Astrocyte of the spinal cord (primary cell): ENCODE data around the gene GOLM1.

Source experiments
- DNase-seq: peaks from one replicate; pipeline ENCODE4 v3.0.0; 2011; ENCODE audit warnings: low read depth, low spot score
- H3K4me3 ChIP-seq: 2 replicates; pipeline ENCODE4 v1.5.1; 2011; ENCODE audit warnings: low read depth, mild to moderate bottlenecking, low read length, moderate library complexity
- in situ Hi-C: cut with HindIII; loops from 2 replicates; pipeline ENCODE4 v1.10.0; 2017; ENCODE audit warnings: low sequenced_read_pairs
- TF ChIP-seq, protein P1 (sequence below): IDR thresholded peaks from 2 replicates; pipeline ENCODE4 v1.5.1; 2012; ENCODE audit warnings: low read depth, mild to moderate bottlenecking, low read length, inconsistent platforms

GOLM1 gene

DNA sequence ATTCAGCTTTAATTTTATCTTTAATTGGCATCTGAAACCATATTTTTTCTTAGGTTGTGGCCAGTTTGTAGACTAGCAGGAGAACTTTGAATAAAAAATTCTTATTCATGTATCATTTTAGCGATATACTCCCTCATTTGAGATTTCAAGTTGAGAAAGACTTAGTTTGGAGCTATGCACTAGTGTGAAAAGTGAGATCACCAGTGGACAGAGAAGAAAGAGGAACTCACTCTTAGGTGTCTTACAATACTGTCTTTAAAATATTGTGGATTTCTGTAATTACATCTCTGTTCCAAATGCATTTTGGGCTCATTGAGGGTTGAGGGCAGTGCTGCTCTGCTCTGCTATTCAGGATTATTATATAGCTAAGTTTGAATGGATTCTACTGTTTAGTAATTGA is 103.8 kb downstream of the GOLM1 start:
- in situ Hi-C loops, result no loop called here
- TF ChIP-seq, protein P1, sequence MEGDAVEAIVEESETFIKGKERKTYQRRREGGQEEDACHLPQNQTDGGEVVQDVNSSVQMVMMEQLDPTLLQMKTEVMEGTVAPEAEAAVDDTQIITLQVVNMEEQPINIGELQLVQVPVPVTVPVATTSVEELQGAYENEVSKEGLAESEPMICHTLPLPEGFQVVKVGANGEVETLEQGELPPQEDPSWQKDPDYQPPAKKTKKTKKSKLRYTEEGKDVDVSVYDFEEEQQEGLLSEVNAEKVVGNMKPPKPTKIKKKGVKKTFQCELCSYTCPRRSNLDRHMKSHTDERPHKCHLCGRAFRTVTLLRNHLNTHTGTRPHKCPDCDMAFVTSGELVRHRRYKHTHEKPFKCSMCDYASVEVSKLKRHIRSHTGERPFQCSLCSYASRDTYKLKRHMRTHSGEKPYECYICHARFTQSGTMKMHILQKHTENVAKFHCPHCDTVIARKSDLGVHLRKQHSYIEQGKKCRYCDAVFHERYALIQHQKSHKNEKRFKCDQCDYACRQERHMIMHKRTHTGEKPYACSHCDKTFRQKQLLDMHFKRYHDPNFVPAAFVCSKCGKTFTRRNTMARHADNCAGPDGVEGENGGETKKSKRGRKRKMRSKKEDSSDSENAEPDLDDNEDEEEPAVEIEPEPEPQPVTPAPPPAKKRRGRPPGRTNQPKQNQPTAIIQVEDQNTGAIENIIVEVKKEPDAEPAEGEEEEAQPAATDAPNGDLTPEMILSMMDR, result no peak
- no peak for DNase-seq
- H3K4me3 ChIP-seq, result no peak overlapping the region

DNA sequence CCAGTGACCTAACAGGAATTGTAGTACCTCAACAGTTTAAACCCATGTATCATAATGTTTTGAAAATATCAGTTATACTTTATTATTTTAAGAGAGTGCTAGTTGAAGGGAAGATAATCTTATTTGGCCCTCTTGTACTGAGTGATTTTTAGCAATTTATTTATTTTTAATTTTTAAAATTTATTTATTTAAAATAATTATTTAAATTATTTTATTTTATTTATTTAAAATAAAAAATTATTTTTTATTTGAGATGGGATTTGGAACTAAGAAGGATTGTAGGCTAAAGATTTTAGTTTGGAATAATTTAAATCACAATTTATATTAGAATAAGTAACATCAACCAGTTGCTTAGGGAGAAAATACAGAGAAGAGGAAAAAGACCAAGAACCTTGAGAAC is 104.3 kb downstream of the GOLM1 start:
- in situ Hi-C loops, result no loop called here
- DNase-seq, result no peak
- no peak overlapping the region for H3K4me3 ChIP-seq
- TF ChIP-seq, protein P1, result no peak

DNA sequence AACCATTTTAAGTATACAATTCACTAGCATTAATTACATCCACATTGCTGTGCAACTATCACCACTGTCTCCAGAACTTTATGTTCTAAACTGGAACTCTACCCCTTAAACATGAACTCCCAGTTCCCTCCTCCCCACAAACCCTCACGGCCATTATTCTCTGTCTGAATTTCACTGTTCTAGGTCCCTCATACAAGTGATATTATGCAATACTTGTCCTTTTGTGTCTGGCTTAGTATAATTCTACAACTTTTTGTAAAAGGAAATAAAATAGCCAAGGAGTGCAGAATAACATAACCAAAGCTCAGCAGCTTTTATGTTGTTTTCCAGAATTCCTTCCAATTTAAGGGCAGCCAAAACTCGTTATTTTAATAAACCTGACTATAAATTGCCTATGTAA is 105.2 kb downstream of the GOLM1 start:
- in situ Hi-C loops, result no loop called here
- no peak overlapping the region for H3K4me3 ChIP-seq
- no peak for DNase-seq
- TF ChIP-seq, protein P1, result no peak

DNA sequence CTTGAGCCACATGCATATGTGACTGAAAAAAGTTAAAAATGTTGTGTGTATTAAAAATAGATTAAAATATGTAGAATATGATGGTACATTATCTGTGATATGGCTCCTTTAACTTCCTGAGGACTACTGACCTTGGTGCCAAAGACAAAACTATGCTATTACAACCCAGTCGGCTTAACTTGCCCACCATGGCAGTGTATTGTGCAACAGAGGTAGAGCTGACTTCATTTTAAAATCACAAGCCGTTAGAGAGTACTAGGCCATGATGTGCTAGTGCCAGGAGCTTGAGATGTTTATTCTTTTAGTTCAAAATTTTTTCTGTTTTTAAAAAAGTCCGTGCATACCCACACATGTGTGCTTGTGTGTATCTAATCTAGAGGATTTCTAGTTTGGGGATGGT is 112.1 kb downstream of the GOLM1 start:
- no peak for DNase-seq
- in situ Hi-C loops, result no loop called here
- TF ChIP-seq, protein P1, result no peak
- H3K4me3 ChIP-seq, result no peak overlapping the region

DNA sequence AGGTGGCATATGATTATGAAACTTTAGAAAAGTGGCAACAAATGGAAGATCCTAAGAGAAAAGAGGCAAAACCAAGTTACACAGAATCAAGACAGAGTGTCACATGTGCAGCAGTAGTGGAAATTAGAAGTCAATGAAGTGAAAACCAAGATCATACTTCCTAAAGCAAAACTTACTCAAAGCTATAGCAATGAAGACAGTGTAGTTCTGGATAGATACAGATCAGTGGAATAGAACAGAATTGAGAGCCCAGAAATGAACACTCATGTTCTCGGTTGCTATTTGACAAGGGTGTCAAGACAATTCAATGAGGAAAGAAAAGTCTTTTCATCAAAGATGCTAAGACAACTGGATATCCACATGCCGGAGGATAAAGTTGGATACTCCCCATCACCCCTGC is 114.9 kb downstream of the GOLM1 start:
- in situ Hi-C loops, result no loop called here
- TF ChIP-seq, protein P1, result no peak
- DNase-seq, result no peak
- no peak overlapping the region for H3K4me3 ChIP-seq

DNA sequence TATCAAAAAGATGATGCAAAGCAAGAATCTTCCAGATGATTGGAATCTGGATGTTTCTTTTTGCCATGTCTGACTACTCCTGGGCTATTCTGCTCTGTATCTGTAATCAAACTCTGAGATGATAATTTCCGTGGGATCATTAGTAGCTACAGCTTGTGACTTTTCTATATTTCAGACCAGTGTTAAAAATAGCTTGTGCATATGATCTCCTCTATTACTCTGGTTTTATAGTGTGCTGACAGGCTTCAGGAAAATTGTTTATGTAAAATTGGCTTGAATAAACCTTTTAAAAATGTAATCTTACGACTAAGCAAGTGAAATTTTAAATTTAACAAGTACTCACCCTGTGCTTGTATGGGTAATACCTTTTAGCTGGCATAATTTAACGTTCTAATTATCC is 118.0 kb downstream of the GOLM1 start:
- DNase-seq, result no peak
- in situ Hi-C loops, result no loop called here
- H3K4me3 ChIP-seq, result no peak overlapping the region

More for the DNA sequence above, 118.0 kb downstream of the GOLM1 start:
- TF ChIP-seq, protein P1, result no peak
